SK-N-MC (cell line): ENCODE data around the gene TEX30.

Experiments
- DNase-seq: peaks from one replicate; pipeline ENCODE4 v3.0.0-alpha.2; 2011; ENCODE audit warnings: low read depth, low spot score
- H3K27ac ChIP-seq: fragments of 200-600 bp; sonication (generic); 2 replicates; pipeline ENCODE4 v1.5.1; 2016; ENCODE audit warnings: mixed run types
- H3K36me3 ChIP-seq: fragments of 200-600 bp; sonication (generic); 2 replicates; pipeline ENCODE4 v1.6.1; 2017; ENCODE audit warnings: antibody characterized with exemption, low read length, mixed read lengths; ENCODE audit not compliant: insufficient read depth
- H3K4me3 ChIP-seq: fragments of 200-600 bp; sonication (generic); 2 replicates; pipeline ENCODE4 v1.5.1; 2016
- H3K9ac ChIP-seq: fragments of 200-600 bp; sonication (generic); 2 replicates; pipeline ENCODE4 v1.8.0; 2017; ENCODE audit warnings: mixed run types, mixed read lengths; ENCODE audit not compliant: insufficient read length
- H3K9me3 ChIP-seq: fragments of 200-600 bp; sonication (generic); 2 replicates; pipeline ENCODE4 v1.6.1; 2017; ENCODE audit warnings: low read depth, mild to moderate bottlenecking, antibody characterized with exemption, low read length, moderate library complexity, mixed read lengths
- EZH2 ChIP-seq: fragments of 200-600 bp; sonication (generic); IDR thresholded peaks from one replicate; pipeline ENCODE4 v1.6.1; 2017; ENCODE audit warnings: antibody characterized with exemption
- FOXP2 ChIP-seq: optimal IDR thresholded peaks from 2 replicates; pipeline ENCODE3; 2011; ENCODE audit warnings: mild to moderate bottlenecking, moderate library complexity; ENCODE audit not compliant: insufficient read depth; ENCODE audit errors: extremely low read length, control extremely low read depth
- POLR2AphosphoS5 ChIP-seq: IDR thresholded peaks from 2 replicates; pipeline ENCODE4 v1.6.1; 2012; ENCODE audit warnings: mild to moderate bottlenecking, low read depth, low read length, borderline replicate concordance

The TEX30 gene

DNA sequence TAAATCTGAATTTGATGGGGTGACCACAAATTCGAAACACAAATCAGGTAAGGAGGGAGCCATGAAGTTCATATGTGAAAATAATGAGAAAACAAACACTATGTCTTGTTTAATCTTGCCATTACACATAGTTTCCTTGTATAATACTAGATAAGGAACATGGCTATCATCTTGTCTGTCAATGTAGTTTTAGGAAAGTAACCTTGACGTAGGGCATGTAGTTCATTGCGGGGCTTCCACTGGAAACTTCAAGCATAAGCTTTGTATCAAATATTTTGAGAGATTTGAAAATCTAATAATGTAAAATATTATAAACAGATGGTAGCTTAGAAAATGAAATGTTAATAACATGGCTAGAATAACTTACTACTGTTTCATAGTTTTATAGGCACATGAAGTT is 34.1 kb upstream of the TEX30 start:
- no peaks in the 10 kb centered on the region; the same call in 1 of the 2 replicates for H3K36me3 ChIP-seq
- TF ChIP-seq EZH2 (no peak), POLR2AphosphoS5 (no peak), FOXP2 (no peak)
- no peak overlapping the region for H3K27ac ChIP-seq
- H3K9me3 ChIP-seq = no peaks in the 10 kb centered on the region
- H3K4me3 ChIP-seq = no peak overlapping the region
- no peak for DNase-seq
- no peak overlapping the region for H3K9ac ChIP-seq

DNA sequence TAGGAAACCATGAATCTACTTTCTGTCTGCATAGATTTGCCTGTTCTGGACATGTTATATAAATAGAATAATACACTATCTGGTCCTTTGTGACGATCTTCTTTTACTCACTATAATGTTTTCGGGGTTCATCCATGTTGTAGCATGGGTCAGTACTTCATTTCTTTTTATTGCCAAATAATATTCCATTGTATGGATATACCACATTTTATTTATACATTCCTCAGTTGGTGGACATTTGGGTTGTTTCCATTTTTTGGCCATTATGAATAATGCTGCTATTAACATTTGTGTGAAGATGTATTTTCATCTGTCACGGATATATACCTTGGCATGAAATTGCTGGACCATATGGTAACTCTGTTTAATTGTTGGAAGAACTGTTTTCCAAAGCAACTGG is 32.1 kb upstream of the TEX30 start:
- TF ChIP-seq EZH2 (no peak), FOXP2 (no peak), POLR2AphosphoS5 (no peak)
- H3K9me3 ChIP-seq = no peaks in the 10 kb centered on the region
- DNase-seq = no peak
- no peaks in the 10 kb centered on the region; the same call in 1 of the 2 replicates for H3K36me3 ChIP-seq
- H3K27ac ChIP-seq = no peak overlapping the region
- no peak overlapping the region for H3K4me3 ChIP-seq
- no peak overlapping the region for H3K9ac ChIP-seq

DNA sequence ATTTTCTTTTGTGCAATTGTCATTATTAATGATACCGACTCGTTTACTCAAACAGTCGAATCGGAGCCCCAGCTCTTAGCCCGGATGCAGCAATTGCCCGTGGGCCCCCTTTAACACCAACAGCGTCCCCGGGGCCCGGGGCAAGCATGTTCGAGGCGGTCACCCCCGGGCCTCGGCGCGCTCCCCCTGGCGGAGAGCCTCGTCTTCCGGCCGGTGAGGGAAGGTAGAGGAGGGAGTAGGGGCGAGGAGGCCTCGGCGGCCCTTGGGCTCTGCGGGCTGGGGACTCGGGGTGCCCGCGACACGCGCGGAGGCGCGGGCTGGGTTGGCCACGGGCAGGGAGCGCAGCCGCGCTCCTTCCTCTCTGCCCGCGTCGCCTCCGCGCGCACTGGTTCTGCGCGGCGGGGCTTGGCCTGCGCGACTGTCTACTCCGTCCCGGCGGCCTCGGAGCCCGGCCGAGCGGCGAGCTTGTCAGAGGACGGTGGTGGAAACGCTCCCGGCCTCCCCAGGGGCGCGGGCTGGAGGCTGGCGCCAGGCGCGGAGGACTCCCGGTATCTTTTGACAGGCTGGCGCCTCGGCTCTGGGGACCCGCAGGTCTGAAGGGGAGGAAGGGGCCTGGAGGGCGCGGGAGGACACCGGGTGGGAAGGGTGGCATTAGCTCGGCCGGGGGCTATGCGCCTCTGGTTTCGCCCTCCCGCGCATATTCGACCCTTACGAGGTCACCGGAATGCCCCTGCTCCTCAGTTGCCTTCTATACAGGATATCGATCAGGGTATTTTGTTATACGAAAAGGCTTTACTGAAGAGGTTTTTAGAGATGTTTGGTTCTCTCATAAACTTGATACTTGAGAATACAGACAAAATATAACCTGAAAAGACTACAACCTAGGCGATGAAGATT is 26.8 kb upstream of the TEX30 start:
- Histone ChIP-seq H3K4me3 (peak overlapping the region; percentile 87), H3K36me3 (no peaks in the 10 kb centered on the region), H3K9ac (peak overlapping the region; percentile 87), H3K9me3 (no peaks in the 10 kb centered on the region), H3K27ac (no peak overlapping the region)
- peak; percentile 46; the same call in 1 of the 2 replicates for TF ChIP-seq POLR2AphosphoS5
- no peak for TF ChIP-seq FOXP2
- no peak for DNase-seq

DNA sequence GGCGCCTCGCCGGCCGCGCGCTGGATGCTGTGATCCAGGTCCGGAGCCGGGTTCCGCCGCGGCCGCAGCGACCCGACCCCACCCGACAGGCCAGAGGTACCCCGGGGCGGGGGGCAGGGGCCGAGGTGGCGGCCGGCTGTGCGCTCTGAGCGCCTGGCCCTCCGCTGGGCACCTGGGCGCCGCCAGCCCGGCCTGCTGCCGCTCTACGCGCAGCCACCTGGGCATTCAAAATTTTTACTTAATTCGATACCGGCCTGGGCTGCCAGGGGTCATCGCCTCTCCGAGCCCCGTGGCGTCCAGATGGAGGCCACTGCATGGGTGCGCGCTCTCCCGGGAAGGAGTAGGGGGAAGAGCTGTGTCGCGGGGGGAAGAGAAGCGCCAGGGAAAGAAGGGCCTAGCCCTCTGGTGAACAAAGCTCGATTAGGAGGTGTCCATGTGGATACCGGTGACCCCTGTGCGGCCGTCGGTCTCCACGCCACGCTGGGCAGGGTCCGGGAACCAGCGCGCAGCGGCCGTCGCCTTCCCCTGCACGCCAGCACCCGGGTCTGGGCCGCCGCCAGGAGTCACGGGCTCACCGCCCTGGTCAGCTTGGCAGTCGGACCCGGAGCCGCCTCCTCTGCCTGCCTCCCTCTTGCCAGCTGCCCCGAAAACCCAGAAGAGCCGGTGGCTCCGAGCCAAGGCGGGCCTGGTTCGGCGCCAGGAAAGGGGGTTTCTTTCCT is 26.0 kb upstream of the TEX30 start:
- DNase-seq = no peak
- peak overlapping the region; percentile 87 for H3K9ac ChIP-seq
- TF ChIP-seq POLR2AphosphoS5 (no peak), EZH2 (no peak), FOXP2 (no peak)
- H3K9me3 ChIP-seq = no peaks in the 10 kb centered on the region
- H3K36me3 ChIP-seq = no peaks in the 10 kb centered on the region
- peak overlapping the region; percentile 87 for H3K4me3 ChIP-seq
- no peak overlapping the region for H3K27ac ChIP-seq

DNA sequence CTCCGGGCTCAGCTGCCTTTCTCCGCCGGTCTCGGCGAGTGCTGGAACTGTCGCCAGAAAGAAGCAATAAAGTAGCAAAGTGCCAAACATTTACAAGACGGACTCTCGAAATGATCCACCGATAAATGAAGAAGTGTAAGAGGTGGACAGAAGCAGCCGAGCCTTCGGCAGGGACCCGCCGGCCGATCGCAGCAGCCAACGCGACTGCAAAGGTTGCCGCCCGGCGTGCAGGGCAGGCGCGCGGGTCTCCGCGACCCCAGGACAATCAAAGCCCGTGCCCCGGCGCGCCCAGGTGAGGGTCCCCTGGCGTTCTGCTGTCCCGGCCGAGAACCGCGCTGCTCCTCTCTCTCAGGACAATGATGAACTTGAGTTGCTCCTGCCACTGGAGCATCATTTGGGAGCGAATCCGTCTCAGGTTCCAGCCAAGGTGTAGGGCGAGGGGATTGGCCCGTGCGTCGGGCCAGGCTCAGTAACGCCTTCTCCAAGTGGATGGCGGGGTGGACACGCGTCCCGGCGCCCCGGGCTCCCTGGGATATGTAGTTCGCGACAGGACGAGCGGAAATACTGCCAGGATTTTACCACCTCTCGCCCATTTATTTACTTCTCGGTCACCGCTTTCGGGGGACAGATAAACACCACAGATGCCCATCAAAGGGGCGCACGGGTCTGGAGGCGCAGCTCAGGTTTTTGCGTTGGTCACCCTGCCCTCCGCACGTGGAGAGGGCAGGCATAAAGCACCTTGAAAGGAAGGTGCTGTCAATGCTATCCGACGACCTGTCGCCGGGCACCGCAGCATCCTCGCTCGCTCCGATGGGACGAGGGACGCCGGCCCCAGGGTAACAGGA is 25.2 kb upstream of the TEX30 start, which contains the start of the genes BIVM and POGLUT2:
TSS of gene BIVM (plus strand) at position 539 of the 845 bp plus-strand sequence. CDS start 8,149 bp downstream, outside the sequence.
TSS of gene POGLUT2 (minus strand) at position 396 of the 845 bp plus-strand sequence. CDS start at position 90, 306 bp downstream.
- Histone ChIP-seq H3K9ac (peak within 1 kb of the TSS; percentile 87), H3K36me3 (no peaks in the 10 kb centered on the region), H3K4me3 (peak within 1 kb of the TSS; percentile 87), H3K27ac (no peak within 1 kb of the TSS), H3K9me3 (no peaks in the 10 kb centered on the region)
- TF ChIP-seq EZH2 (no peak), POLR2AphosphoS5 (no peak), FOXP2 (no peak)
- DNase-seq = peak; percentile 8

DNA sequence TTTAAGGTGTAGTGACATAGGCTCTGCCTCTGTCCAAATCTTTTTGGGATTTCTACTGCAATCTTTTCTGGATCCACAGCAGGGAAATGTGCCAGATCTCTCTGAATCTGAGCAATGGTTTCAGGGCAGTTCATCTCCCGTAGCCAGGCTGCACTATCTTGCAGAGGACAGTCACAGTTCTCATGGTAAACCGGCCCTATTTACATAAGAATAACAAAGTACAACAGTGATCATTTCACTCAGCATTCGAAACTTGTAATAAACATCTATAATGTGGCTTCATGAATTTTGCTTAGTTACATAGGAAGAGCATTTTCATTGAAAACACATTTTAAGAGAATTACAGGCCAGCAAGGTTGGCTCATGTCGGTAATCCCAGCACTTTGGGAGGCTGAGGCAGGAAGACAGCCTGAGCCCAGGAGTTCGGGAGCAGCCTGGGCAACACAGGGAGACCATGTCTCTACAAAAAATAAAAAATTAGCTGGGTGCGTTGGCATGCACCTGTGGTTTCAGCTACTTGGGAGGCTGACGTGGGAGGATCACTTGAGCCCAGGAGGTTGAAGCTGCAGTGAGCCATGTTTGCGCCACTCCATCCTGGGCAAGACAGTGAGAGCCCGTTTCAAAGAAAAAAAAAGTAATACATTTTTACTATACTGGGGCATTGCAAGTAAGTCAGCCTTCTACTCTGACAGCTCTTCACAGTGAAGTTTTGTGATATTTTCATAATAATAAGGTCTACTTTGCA is 20.2 kb upstream of the TEX30 start:
- H3K9ac ChIP-seq = no peak overlapping the region
- H3K36me3 ChIP-seq = no peaks in the 10 kb centered on the region
- TF ChIP-seq FOXP2 = no peak
- TF ChIP-seq EZH2 = no peak
- TF ChIP-seq POLR2AphosphoS5 = no peak
- no peak overlapping the region for H3K27ac ChIP-seq
- no peak for DNase-seq
- H3K4me3 ChIP-seq = no peak overlapping the region
- no peaks in the 10 kb centered on the region for H3K9me3 ChIP-seq

DNA sequence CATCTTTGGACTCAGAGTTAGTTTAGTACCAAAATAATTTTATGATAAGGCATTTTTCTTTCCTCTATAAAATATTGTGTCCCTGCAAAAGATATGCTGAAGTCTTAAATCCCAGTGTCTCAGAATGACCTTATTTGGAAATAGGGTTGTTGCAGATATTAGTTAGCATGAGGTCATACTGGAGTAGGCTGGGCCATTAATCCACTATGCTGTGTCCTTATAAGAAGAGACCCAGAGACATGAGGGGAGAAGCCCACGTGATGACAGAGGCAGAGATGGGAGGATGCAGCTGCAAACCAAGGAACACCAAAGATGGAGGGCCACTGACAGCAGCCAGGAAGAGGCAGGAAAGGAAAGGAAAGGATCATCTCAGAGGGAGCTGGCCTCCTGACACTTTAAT is 18.8 kb upstream of the TEX30 start:
- TF ChIP-seq FOXP2 (no peak), POLR2AphosphoS5 (no peak)
- no peak for DNase-seq
- no peak overlapping the region for H3K9ac ChIP-seq
- no peak overlapping the region for H3K4me3 ChIP-seq
- H3K9me3 ChIP-seq = no peaks in the 10 kb centered on the region
- H3K36me3 ChIP-seq = no peaks in the 10 kb centered on the region
- H3K27ac ChIP-seq = no peak overlapping the region
